Measurements from ENCODE around the gene PRRX2.
A peak's percentile ranks its signal among the peaks of the same experiment; 100 is the strongest.

PRRX2 gene

GRCh38 chr9:129687391-129687790 lies 21.9 kb downstream of the PRRX2 start:
- Histone ChIP-seq H3K4me1 (ENCODE audit: control insufficient read depth, insufficient read depth, low read length) (no peaks in the 10 kb centered on the region), H3K27ac (ENCODE audit: extremely low read depth, low read depth, low read length) (no peak overlapping the region), H3K4me3 (ENCODE audit: low read depth, low read length) (no peak overlapping the region), H3K36me3 (ENCODE audit: control insufficient read depth in 2 of 2, insufficient read depth in 1 of 2, low read length in 2 of 2) (no peaks in the 10 kb centered on the region), H3K9me3 (ENCODE audit: control insufficient read depth, insufficient read depth, low read depth, low read length) (no peaks in the 10 kb centered on the region)
- ChIA-PET POLR2A (no interaction called here), CTCF (interaction anchor here (0.9 to 1.0 kb wide), 2 partner anchors 45 to 103 kb away, joined by 3 to 4 read pairs; no protein-coding TSS in a partner anchor)
- TF ChIP-seq, protein P1, sequence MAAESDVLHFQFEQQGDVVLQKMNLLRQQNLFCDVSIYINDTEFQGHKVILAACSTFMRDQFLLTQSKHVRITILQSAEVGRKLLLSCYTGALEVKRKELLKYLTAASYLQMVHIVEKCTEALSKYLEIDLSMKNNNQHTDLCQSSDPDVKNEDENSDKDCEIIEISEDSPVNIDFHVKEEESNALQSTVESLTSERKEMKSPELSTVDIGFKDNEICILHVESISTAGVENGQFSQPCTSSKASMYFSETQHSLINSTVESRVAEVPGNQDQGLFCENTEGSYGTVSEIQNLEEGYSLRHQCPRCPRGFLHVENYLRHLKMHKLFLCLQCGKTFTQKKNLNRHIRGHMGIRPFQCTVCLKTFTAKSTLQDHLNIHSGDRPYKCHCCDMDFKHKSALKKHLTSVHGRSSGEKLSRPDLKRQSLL (tag by site-specific recombination; IDR thresholded peaks at IDR 0.05) = no peak
- TF ChIP-seq WT1 (tag by site-specific recombination; IDR thresholded peaks at IDR 0.05) (no peak), ZNF792 (tag by site-specific recombination; IDR thresholded peaks at IDR 0.05) (no peak), GLI4 (tag by site-specific recombination; IDR thresholded peaks at IDR 0.05) (no peak), KLF16 (tag by site-specific recombination; IDR thresholded peaks at IDR 0.05) (no peak)
- TF ChIP-seq, protein P2, sequence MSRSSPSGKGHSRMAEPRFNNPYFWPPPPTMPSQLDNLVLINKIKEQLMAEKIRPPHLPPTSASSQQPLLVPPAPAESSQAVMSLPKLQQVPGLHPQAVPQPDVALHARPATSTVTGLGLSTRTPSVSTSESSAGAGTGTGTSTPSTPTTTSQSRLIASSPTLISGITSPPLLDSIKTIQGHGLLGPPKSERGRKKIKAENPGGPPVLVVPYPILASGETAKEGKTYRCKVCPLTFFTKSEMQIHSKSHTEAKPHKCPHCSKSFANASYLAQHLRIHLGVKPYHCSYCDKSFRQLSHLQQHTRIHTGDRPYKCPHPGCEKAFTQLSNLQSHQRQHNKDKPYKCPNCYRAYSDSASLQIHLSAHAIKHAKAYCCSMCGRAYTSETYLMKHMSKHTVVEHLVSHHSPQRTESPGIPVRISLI (tag by site-specific recombination; IDR thresholded peaks at IDR 0.05) = no peak

- no peaks in the 10 kb centered on the region for H3K4me1 ChIP-seq (ENCODE audit: control insufficient read depth, insufficient read depth, low read length)
- H3K4me3 ChIP-seq (ENCODE audit: low read depth, low read length) = no peak overlapping the region
- no peaks in the 10 kb centered on the region for H3K36me3 ChIP-seq (ENCODE audit: control insufficient read depth in 2 of 2, insufficient read depth in 1 of 2, low read length in 2 of 2)
- CTCF ChIA-PET = interaction anchor here (0.9 to 1.0 kb wide), 2 partner anchors 46 to 102 kb away, joined by 3 to 4 read pairs; no protein-coding TSS in a partner anchor
- no peak overlapping the region for H3K27ac ChIP-seq (ENCODE audit: extremely low read depth, low read depth, low read length)
- H3K9me3 ChIP-seq (ENCODE audit: control insufficient read depth, insufficient read depth, low read depth, low read length) = no peaks in the 10 kb centered on the region
- POLR2A ChIA-PET = no interaction called here
- no peak for TF ChIP-seq ZNF558 (tag by site-specific recombination; IDR thresholded peaks at IDR 0.05)
- peak; percentile 94 for TF ChIP-seq ZFP3 (tag by site-specific recombination; IDR thresholded peaks at IDR 0.05; ENCODE audit: low read depth)
- TF ChIP-seq, protein P3, sequence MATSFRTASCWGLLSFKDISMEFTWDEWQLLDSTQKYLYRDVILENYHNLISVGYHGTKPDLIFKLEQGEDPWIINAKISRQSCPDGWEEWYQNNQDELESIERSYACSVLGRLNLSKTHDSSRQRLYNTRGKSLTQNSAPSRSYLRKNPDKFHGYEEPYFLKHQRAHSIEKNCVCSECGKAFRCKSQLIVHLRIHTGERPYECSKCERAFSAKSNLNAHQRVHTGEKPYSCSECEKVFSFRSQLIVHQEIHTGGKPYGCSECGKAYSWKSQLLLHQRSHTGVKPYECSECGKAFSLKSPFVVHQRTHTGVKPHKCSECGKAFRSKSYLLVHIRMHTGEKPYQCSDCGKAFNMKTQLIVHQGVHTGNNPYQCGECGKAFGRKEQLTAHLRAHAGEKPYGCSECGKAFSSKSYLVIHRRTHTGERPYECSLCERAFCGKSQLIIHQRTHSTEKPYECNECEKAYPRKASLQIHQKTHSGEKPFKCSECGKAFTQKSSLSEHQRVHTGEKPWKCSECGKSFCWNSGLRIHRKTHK (tag by site-specific recombination; IDR thresholded peaks at IDR 0.05) = no peak
- no peak for TF ChIP-seq ZNF214 (tag by site-specific recombination; IDR thresholded peaks at IDR 0.05; ENCODE audit: borderline replicate concordance)
- TF ChIP-seq, protein P4, sequence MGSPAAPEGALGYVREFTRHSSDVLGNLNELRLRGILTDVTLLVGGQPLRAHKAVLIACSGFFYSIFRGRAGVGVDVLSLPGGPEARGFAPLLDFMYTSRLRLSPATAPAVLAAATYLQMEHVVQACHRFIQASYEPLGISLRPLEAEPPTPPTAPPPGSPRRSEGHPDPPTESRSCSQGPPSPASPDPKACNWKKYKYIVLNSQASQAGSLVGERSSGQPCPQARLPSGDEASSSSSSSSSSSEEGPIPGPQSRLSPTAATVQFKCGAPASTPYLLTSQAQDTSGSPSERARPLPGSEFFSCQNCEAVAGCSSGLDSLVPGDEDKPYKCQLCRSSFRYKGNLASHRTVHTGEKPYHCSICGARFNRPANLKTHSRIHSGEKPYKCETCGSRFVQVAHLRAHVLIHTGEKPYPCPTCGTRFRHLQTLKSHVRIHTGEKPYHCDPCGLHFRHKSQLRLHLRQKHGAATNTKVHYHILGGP (tag by site-specific recombination; IDR thresholded peaks at IDR 0.05) = no peak
- TF ChIP-seq TRIM28 (IDR thresholded peaks at IDR 0.05; ENCODE audit: borderline replicate concordance, low read length) = no peak
- TF ChIP-seq SP7 (tag by site-specific recombination; IDR thresholded peaks at IDR 0.05) = no peak
Observed at GRCh38 chr9:129688285-129689043, 23.0 kb downstream of the PRRX2 start.

DNA sequence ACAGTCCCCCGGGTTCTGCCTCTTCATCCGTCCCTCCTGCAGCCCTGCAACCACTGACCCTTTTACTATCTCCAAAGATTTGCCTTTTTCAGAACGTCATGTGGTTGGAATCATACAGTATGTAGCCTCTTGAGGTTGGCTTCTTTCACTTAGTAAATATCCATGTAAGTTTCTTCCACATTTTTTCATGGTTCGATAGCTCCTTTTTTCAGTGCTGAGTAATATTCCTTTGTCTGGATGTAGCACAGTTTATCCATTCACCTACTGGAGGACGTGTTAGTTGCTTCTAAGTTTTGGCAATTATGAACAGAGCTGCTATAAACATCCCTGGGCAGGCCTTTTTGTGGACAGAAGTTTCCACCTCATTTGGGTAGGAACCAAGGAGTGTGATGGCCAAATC lies 27.1 kb downstream of the PRRX2 start:
- CTCF ChIA-PET = interaction anchor here (0.8 to 1.0 kb wide), 2 partner anchors 34 to 45 kb away, joined by 3 to 4 read pairs; no protein-coding TSS in a partner anchor
- Histone ChIP-seq H3K27ac (ENCODE audit: extremely low read depth, low read depth, low read length) (no peak overlapping the region), H3K4me1 (ENCODE audit: control insufficient read depth, insufficient read depth, low read length) (no peaks in the 10 kb centered on the region; the same call in 1 of the 2 replicates), H3K36me3 (ENCODE audit: control insufficient read depth in 2 of 2, insufficient read depth in 1 of 2, low read length in 2 of 2) (no peaks in the 10 kb centered on the region), H3K4me3 (ENCODE audit: low read depth, low read length) (no peak overlapping the region), H3K9me3 (ENCODE audit: control insufficient read depth, insufficient read depth, low read depth, low read length) (no peaks in the 10 kb centered on the region)
- POLR2A ChIA-PET = no interaction called here
- TF ChIP-seq ZNF146 (tag by site-specific recombination; IDR thresholded peaks at IDR 0.05) (peak; percentile 95), ZNF416 (tag by site-specific recombination; IDR thresholded peaks at IDR 0.05) (no peak), GLIS1 (tag by site-specific recombination; IDR thresholded peaks at IDR 0.05) (no peak), REST (tag by site-specific recombination; IDR thresholded peaks at IDR 0.05) (no peak), ZNF555 (tag by site-specific recombination; conservative IDR thresholded peaks at IDR 0.05) (no peak), ZNF138 (tag by site-specific recombination; IDR thresholded peaks at IDR 0.05; ENCODE audit: borderline replicate concordance) (no peak), ZNF580 (tag by site-specific recombination; IDR thresholded peaks at IDR 0.05) (peak; percentile 26; the same call in 1 of the 2 replicates)
- TF ChIP-seq, protein P2 (tag by site-specific recombination; IDR thresholded peaks at IDR 0.05) = no peak

Data from HEK293 (cell line).